H1 (cell line): ENCODE data around the gene ZFP57.

Experiments
- POLR2A ChIP-seq, 2 experiments: IDR thresholded peaks; 1 replicate in 1 of 2; 2 replicates in 1 of 2; pipeline ENCODE4 v1.6.1; 2011; ENCODE audit warnings: low read depth in 2 of 2, low read length in 2 of 2, mild to moderate bottlenecking in 2 of 2; ENCODE audit errors: control extremely low read depth in 1 of 2
- SP2 ChIP-seq: IDR thresholded peaks from 2 replicates; pipeline ENCODE4 v1.6.1; 2012; ENCODE audit warnings: mild to moderate bottlenecking, low read length, inconsistent platforms

DNA sequence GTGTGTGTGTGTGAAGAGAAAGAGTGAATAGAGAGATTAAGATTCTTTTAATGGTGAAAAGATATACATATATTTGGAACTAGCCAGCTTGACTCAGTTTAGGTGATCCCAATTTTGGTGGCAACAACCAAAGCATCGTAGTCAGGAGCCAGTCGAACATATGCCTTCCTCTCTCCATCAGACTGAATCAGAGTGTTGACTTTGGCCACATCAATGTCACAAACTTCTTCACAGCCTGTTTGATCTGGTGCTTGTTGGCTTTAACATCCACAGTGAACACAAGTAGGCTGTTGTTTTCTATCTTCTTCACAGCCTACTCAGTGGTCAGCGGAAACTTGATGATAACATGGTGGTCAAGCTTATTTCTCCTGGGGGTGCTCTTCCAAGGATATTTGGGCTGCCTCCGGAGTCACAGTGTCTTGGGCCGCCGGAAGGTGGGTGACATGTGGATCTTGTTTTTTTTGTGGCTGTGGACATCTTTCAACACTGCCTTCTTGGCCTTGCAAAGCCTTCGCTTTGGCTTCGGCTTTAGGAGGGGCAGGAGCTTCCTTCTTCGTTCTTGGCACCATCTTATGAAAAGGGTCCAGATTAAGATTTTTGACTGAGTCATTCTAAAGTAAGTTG lies 45.7 kb upstream of the ZFP57 start:
- TF ChIP-seq POLR2A (IDR thresholded peaks at IDR 0.05; ENCODE audit: control extremely low read depth in 1 of 2, low read depth in 2 of 2, low read length in 2 of 2): no peak
- no peak for TF ChIP-seq SP2
